Osteocyte (in vitro differentiated cells): ENCODE results near the gene SHISA5. TPM values are rescaled to one million over a fixed set of nuclear protein-coding genes. Genes with fewer than 3 reads are reported as not detected.

Source experiments
- DNase-seq: peaks from one replicate; pipeline ENCODE4 v3.0.0; 2021; ENCODE audit warnings: mixed read lengths; ENCODE audit not compliant: unreplicated experiment; ENCODE audit errors: extremely low spot score
- H3K27ac Mint-ChIP-seq: one replicate; pipeline ENCODE4 v1.8.0; 2021; ENCODE audit warnings: mild to moderate bottlenecking, mixed read lengths; ENCODE audit not compliant: unreplicated experiment
- H3K27me3 Mint-ChIP-seq: one replicate; pipeline ENCODE4 v1.8.0; 2021; ENCODE audit warnings: mixed read lengths; ENCODE audit not compliant: unreplicated experiment
- H3K36me3 Mint-ChIP-seq: one replicate; pipeline ENCODE4 v1.8.0; 2021; ENCODE audit warnings: mixed read lengths; ENCODE audit not compliant: unreplicated experiment
- H3K4me1 Mint-ChIP-seq: one replicate; pipeline ENCODE4 v1.8.0; 2021; ENCODE audit warnings: mixed read lengths; ENCODE audit not compliant: unreplicated experiment
- H3K4me3 Mint-ChIP-seq: one replicate; pipeline ENCODE4 v1.8.0; 2021; ENCODE audit warnings: mild to moderate bottlenecking, moderate library complexity, mixed read lengths; ENCODE audit not compliant: unreplicated experiment
- H3K9me3 Mint-ChIP-seq: one replicate; pipeline ENCODE4 v1.8.0; 2021; ENCODE audit warnings: mixed read lengths; ENCODE audit not compliant: unreplicated experiment
- CTCF ChIP-seq: fragments of 200-600 bp; sonication (generic); IDR thresholded peaks from 2 replicates; pipeline ENCODE4 v1.5.0; 2021; ENCODE audit warnings: antibody characterized with exemption, mild to moderate bottlenecking, moderate library complexity
- total RNA-seq: library from RNA; stranded (reverse); gene quantifications from 2 replicates; pipeline ENCODE4 v1.2.1, GENCODE V29; 2021

SHISA5 gene
- total RNA-seq, 1 donor from 2014 or later: 203 TPM

- peak overlapping the region; percentile 96 for H3K27ac Mint-ChIP-seq
- H3K4me1 Mint-ChIP-seq: peaks cover 36% of the 10 kb centered on the region
- H3K9me3 Mint-ChIP-seq: no peaks in the 10 kb centered on the region
- no peaks in the 10 kb centered on the region for H3K27me3 Mint-ChIP-seq
- H3K36me3 Mint-ChIP-seq: peaks cover 5% of the 10 kb centered on the region
- no peak for DNase-seq
- peak overlapping the region; percentile 98 for H3K4me3 Mint-ChIP-seq
- no peak for TF ChIP-seq CTCF
Observed at GRCh38 chr3:48440590-48440958, 63.4 kb downstream of the SHISA5 start.

GRCh38 chr3:48439820-48440589 lies 64.0 kb downstream of the SHISA5 start, which contains the start of the genes CCDC51 and TMA7:
CCDC51 (minus strand) TSS chr3:48440119; CDS start chr3:48435128, 4,991 bp downstream.
TMA7 (plus strand) TSS chr3:48440257; CDS start chr3:48440297, 40 bp downstream.
- peaks cover 33% of the 10 kb centered on the region for H3K4me1 Mint-ChIP-seq
- H3K4me3 Mint-ChIP-seq: peak within 1 kb of the TSS; percentile 98
- peaks cover 5% of the 10 kb centered on the region for H3K36me3 Mint-ChIP-seq
- no peaks in the 10 kb centered on the region for H3K9me3 Mint-ChIP-seq
- no peak for TF ChIP-seq CTCF
- no peaks in the 10 kb centered on the region for H3K27me3 Mint-ChIP-seq
- peak; percentile 98 for DNase-seq
- peak within 1 kb of the TSS; percentile 96 for H3K27ac Mint-ChIP-seq

- Mint-ChIP-seq H3K9me3 (no peaks in the 10 kb centered on the region), H3K4me3 (no peak overlapping the region), H3K36me3 (peaks cover 2% of the 10 kb centered on the region), H3K4me1 (peaks cover 33% of the 10 kb centered on the region), H3K27ac (no peak overlapping the region), H3K27me3 (no peaks in the 10 kb centered on the region)
- DNase-seq: no peak
- no peak for TF ChIP-seq CTCF
Observed at GRCh38 chr3:48437812-48438211, 66.2 kb downstream of the SHISA5 start.

GRCh38 chr3:48436855-48437254 lies 67.1 kb downstream of the SHISA5 start:
- no peak overlapping the region for H3K4me3 Mint-ChIP-seq
- no peak for DNase-seq
- H3K36me3 Mint-ChIP-seq: peaks cover 2% of the 10 kb centered on the region
- peaks cover 30% of the 10 kb centered on the region for H3K4me1 Mint-ChIP-seq
- no peak overlapping the region for H3K27ac Mint-ChIP-seq
- H3K27me3 Mint-ChIP-seq: no peaks in the 10 kb centered on the region
- no peak for TF ChIP-seq CTCF
- no peaks in the 10 kb centered on the region for H3K9me3 Mint-ChIP-seq

- no peak for DNase-seq
- TF ChIP-seq CTCF: no peak
- Mint-ChIP-seq H3K9me3 (no peaks in the 10 kb centered on the region), H3K27ac (no peak overlapping the region), H3K4me3 (no peak overlapping the region), H3K36me3 (peaks cover 5% of the 10 kb centered on the region), H3K27me3 (no peaks in the 10 kb centered on the region), H3K4me1 (peaks cover 31% of the 10 kb centered on the region)
Observed at GRCh38 chr3:48436477-48436787, 67.5 kb downstream of the SHISA5 start.
